Retinal pigment epithelial cell (primary cell): Measurements from ENCODE around the gene EPHB1.

Experiments used
- DNase-seq: peaks from one replicate; pipeline ENCODE4 v3.0.0-alpha.2; 2010; ENCODE audit warnings: low read depth
- H3K4me3 ChIP-seq: 2 replicates; pipeline ENCODE4 v1.5.1; 2011; ENCODE audit warnings: mild to moderate bottlenecking, low read length, control low read depth, moderate library complexity
- TF ChIP-seq, protein P1 (sequence below): conservative IDR thresholded peaks from 2 replicates; pipeline ENCODE4 v1.5.1; 2011; ENCODE audit warnings: low read depth, low read length, control low read depth, inconsistent platforms

EPHB1 gene

GRCh38 chr3:134852893-134853351 is 57.9 kb downstream of the EPHB1 start:
- DNase-seq = no peak
- no peak overlapping the region for H3K4me3 ChIP-seq
- TF ChIP-seq, protein P1, sequence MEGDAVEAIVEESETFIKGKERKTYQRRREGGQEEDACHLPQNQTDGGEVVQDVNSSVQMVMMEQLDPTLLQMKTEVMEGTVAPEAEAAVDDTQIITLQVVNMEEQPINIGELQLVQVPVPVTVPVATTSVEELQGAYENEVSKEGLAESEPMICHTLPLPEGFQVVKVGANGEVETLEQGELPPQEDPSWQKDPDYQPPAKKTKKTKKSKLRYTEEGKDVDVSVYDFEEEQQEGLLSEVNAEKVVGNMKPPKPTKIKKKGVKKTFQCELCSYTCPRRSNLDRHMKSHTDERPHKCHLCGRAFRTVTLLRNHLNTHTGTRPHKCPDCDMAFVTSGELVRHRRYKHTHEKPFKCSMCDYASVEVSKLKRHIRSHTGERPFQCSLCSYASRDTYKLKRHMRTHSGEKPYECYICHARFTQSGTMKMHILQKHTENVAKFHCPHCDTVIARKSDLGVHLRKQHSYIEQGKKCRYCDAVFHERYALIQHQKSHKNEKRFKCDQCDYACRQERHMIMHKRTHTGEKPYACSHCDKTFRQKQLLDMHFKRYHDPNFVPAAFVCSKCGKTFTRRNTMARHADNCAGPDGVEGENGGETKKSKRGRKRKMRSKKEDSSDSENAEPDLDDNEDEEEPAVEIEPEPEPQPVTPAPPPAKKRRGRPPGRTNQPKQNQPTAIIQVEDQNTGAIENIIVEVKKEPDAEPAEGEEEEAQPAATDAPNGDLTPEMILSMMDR = no peak

DNA sequence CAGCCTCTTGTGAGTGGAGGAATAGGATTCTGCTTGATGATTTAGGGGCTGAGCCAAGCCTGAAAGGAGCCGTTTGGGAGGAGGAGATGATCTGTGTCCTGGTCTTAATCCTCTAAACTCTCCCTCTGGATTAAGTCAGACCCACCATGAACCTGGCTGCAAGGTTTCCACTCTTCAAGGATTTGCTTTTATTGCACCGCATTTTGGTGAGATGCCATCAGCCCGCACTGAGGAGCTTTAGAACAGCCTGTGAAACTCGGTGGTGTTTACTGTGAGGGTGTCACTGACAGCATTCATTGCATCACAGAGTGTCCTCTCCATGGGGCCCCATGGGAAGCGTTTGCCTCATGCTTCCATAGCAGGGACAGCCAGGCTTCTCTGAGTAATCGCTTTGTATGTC is 59.2 kb downstream of the EPHB1 start:
- no peak for DNase-seq
- TF ChIP-seq, protein P1 = no peak
- no peak overlapping the region for H3K4me3 ChIP-seq

- no peak for DNase-seq
- H3K4me3 ChIP-seq = no peak overlapping the region
- TF ChIP-seq, protein P1 = no peak
These were observed 62.3 kb downstream of the EPHB1 start for GRCh38 chr3:134857356-134857755.

DNA sequence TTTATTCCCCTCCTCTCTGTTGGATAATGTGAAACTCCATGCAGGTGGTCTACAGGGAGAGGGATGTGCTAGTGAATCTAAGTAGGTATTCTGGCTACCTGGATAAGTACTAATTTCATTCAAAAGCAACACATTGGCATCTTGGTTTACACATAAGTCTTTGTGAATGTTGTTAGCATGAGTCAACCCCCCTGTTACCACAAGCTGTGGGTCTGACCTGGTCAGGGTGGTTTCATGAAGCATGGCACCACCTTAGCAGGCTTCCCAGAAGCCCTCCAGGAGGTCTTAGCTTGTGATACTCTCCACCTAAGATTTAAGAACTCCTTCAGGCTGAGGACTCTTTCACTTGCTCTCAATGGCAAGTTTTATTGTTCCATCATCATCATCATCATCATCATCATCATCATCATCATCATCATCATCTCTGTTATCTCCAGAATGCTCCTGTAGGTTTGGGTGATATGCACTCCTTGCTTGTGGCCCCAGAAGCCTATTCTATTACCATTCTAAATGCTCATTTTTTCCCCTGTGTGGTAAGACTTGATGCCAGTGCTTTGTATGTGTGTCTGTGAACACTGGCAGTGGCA is 62.8 kb downstream of the EPHB1 start:
- DNase-seq = no peak

GRCh38 chr3:134858441-134859035 is 63.5 kb downstream of the EPHB1 start:
- H3K4me3 ChIP-seq = no peak overlapping the region
- TF ChIP-seq, protein P1 = no peak
- no peak for DNase-seq

More for the DNA sequence above, 62.8 kb downstream of the EPHB1 start:
- TF ChIP-seq, protein P1 = no peak
- H3K4me3 ChIP-seq = no peak overlapping the region

DNA sequence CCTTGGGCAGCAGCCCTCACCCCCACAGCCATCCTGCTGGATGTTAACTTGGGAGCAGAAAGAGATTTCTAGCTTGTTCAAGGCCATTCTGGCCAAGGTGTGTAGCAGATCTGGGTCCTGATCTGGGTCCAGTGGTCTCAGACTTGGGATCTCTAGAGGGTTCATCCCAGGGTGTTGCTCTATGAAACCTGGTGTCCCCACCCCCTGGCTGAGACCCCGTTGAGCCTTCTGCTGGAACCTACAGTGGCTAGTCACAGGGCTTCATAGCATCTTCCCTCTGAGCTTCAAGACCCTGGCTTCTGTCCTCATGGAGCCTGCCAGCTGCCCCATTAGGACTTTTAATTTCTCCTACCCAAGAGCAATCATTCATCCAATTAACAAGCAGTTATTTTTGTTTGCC is 64.3 kb downstream of the EPHB1 start:
- H3K4me3 ChIP-seq = no peak overlapping the region
- DNase-seq = no peak
- TF ChIP-seq, protein P1 = no peak

GRCh38 chr3:134860141-134860540 is 65.1 kb downstream of the EPHB1 start:
- H3K4me3 ChIP-seq = no peak overlapping the region
- TF ChIP-seq, protein P1 = no peak
- no peak for DNase-seq
